SKM-1 (cell line): Measurements from ENCODE around the gene XPO6.

Experiments
- DNase-seq: peaks from one replicate; lab custom pipeline; 2025; ENCODE audit not compliant: unreplicated experiment; lab: John Stamatoyannopoulos, UW

The XPO6 gene

DNA sequence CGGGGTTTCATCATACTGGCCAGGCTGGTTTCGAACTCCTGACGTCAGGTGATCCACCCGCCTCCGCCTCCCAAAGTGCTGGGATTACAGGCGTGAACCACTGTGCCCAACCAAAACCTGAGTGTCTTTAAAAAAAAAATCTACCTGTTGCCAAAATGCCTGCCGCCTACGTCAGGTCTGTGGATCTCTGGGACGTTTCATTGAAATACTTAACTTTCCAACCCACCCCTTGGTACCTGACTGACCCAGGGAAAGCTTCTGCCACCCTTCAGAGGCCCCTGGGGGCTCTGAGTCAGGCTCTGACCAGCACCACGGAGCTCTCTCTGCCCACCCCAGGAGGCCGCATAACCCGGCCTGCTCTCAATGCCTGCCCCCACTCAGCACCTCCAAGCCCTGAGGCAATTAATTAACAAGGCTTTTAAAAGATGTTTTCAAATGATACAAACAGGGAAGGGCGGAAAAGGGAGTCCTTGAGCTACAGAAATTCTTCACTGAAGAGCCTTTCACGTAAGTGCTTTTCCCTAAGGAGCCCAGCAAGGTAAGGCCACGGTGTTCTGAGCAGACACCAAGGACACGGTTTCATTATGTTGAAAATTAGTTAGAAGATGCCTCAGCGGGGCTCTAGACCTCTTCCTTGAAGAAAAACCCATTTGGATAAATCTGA lies 118.9 kb downstream of the XPO6 start:
- DNase-seq: no peak

DNA sequence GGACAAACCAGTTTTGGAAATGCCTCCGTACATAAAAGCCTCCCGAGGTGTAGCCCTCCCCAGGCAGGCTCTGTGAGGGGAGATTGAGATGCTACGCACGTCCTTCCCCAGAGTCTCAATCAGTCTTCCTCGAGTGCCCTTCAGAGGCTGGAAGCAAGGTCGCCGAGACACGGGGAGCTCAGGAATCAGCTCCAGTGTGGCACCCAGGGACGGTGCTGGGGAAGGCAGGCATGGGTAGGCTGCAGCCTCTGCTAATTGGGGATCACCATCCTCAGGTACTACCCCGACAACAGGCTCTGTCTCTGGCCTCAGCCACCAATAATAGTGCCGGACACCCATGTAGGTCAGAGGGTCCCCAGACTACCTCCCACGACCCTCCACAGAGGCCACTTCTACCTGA lies 120.1 kb downstream of the XPO6 start:
- DNase-seq: no peak

DNA sequence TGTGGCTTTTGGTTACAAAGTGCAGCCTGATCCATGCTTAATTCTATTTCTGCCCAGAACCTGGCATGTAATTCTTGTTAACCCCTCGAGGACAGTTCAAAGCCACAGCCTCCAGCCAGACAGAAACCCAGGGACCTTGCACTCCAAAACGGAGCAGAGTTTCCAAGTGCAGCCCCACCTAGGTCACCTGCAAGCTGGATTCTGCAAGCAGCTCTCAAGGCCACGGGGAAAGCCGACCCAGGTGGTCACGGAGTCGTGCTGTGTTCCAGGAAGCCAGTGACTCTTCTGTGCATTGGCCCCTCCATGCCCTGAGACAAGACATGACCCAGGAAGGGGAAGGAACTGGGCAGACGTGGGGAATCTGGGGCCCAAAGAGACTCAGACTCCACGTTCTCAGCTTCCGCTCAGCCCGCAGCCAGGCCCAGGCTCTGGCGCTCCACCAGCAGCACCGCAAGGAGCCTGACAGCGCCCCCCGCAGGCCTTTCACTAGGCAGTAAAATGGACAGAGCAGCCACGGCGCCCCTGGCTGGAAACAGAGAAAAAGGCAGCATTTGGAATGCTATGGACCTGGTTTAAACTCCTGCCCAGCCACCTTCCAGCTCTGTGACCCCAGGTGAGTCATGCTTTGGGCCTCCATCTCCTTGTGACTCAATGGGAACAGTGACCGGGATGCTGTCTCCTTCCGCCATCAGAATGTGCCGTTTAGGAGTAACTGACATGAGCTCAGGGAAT lies 121.0 kb downstream of the XPO6 start:
- no peak for DNase-seq

DNA sequence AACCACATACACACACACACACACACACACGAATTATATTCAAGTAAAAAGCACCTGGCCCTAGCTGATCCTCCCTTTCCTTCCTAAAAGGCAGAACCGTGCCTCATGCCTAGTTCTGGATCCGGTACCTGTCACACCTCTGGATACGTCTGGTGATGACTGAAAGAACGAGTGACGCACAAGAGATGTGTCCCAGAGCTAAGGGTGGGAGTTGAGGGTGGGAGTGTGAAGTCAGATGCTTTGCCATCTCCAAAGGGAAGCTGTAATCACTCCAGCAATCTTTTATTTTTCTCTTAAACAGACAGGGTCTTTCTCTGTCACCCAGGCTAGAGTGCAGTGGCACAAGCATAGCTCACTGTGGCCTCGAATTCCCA lies 121.8 kb downstream of the XPO6 start:
- DNase-seq: no peak

- no peak for DNase-seq
Observed at GRCh38 chr16:28089205-28089991, 122.4 kb downstream of the XPO6 start.

- DNase-seq: no peak
Observed at GRCh38 chr16:28087675-28088300, 124.0 kb downstream of the XPO6 start.

GRCh38 chr16:28087140-28087660 lies 124.6 kb downstream of the XPO6 start:
- no peak for DNase-seq

GRCh38 chr16:28086186-28087139 lies 125.3 kb downstream of the XPO6 start:
- no peak for DNase-seq

GRCh38 chr16:28085389-28086171 lies 126.2 kb downstream of the XPO6 start:
- no peak for DNase-seq

DNA sequence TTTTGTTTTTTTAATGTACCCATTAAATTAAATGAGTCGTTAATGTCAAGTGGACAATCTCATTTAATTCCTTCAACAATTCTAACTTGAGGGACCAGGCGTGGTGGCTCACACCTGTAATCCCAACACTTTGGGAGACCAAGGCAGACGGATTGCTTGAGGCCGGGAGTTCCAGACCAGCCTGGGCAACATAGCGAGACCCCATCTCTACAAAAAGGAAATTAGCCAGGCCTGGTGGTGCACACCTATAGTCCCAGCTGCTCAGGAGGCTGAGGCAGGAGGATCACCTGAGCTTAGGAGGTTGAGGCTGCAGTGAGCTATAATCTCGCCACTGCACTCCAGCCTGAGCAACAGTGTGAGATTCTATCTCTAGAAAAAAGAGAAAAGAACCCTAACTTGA lies 127.6 kb downstream of the XPO6 start:
- no peak for DNase-seq

DNA sequence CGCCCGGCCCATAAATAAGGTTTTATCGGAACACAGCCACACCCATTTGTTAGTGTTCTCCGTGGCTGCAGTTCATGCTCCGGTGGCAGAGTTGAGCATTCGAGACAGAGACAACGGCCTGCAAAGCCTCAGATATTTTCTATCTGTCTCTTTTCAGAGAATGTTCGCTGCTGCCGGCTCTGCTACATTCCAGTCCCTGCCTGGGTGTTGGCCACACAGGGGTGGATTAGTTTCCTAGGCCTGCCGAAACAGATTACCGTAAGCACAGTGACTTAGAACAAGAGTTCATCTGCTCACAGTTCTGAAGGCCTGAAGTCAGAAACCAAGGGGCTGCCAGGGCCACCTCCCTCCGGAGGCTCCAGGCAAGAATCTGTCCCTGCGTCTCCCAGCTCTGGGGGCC lies 129.1 kb downstream of the XPO6 start:
- DNase-seq: no peak

GRCh38 chr16:28081391-28081968 lies 130.3 kb downstream of the XPO6 start:
- DNase-seq: no peak

GRCh38 chr16:28078261-28078660 lies 133.5 kb downstream of the XPO6 start:
- DNase-seq: no peak

DNA sequence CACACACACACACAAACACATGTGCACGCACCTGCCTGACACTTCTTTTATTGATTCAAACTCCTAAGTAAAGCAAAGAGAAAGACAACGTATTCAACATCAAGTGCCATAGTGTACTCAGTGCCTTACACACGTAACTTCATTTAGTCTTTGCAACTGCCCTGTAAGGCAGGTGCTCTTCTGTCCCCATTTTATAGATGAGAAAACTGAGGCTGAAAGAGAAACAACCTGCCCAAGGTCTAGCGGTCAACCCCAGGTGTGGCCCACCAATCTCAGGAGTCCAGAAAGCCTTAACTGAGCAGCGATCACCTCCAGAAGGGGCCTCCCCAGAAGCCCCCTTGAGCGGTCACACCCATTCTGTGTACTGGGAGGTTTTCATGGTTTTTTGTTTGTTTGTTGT lies 137.9 kb downstream of the XPO6 start:
- no peak for DNase-seq

GRCh38 chr16:28072087-28072486 lies 139.7 kb downstream of the XPO6 start:
- DNase-seq: no peak

GRCh38 chr16:28069971-28070794 lies 141.6 kb downstream of the XPO6 start:
- no peak for DNase-seq

GRCh38 chr16:28068976-28069375 lies 142.8 kb downstream of the XPO6 start:
- no peak for DNase-seq
